HG03159 (cell line): Measurements from ENCODE around the gene HES6.

ENCODE experiments used
- ATAC-seq: cut with Tn5 transposase; IDR thresholded peaks from one replicate; pipeline ENCODE4 v1.9.1; 2021; ENCODE audit warnings: mild to moderate bottlenecking, moderate library complexity; ENCODE audit not compliant: unreplicated experiment

HES6 gene

DNA sequence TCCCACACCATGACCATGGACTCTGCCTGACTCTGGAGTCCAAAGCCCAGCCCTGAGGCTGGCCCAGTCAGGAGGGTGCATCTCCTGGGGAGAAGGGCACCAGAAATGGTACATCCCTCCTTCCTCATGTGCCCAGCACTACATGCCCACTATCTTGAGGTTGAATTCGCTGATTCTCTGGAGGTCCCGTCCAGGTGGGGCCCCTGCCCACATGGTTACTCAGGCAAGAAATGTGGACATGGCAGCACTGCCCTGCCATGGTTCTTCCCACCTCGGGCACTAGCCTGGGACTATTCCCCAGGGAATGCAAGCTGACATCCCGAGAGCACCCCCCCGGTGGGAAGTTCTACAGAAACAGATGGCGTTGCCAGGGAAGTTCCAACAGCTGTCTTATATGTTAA is 15.3 kb upstream of the HES6 start:
- no peak for ATAC-seq

DNA sequence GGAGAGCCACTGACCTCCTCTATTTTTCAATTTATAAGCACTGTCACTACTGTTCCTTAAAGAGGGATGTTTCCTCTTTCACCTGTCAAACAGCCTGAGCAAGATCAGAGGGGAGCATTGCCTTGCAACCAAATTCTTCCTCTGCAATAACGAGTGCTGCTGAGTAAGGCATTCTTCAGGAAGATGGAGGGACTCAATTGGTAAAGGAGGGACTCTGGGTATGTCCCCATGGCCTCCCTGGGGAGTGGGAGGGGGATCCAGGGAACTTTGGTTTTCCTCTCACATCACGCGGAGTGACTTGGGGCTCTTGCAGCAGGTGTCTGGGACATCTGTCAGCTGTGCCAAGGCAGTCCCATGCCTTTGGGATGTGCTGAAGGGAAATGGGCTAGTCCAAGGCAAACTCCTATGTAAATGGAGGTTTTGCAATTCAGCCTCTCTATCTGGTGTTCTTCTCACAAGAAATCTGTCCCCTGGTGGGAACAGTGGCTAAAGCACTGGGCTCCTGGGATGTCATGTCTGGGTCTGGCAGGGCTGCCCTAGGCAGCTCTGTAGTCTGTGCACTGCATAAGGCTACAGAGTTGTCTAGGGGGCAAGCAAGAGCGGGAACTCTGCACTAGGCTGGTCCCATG is 14.4 kb upstream of the HES6 start:
- ATAC-seq, result no peak

DNA sequence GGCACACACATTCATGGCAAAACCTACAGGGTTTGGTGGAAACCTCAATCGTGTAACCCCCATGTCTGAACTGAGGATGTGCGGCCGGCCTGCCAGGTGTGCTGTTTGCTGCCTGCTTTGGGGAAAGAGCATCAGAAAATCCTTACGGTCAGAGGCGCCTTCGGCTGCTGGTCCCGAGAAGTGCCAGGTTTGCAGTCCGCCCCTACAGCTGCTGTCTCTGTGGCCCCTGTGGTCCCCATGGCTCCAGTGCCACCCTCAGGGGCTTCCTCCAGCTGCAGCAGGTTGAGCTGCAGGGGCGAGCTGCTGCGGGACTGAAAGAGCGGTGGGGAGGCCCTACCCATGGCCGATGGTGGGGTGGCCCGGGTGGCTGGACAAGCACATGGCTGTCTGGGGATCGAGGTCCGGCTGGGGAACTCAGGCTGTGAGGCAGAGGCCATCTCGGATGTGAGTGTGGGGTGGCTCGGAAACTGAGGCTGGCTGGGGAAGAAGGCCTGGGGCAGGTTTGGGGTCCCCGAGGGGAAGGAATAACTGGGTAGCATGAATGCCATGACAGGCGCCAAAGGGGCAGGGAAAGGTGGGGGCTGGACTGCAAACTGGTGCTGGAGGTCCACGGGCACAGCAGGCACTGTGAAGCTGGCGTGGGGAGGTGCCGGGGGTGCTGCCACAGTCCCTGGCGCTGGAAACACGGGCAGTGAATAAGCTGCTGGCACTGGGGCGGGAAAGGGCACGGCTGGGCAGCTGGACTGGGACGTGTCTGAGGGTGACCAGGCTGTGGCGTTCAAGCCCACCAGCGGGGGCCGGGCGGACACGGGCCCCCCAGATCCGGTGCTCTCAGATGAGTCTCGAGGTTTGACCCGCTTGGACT is 13.2 kb upstream of the HES6 start:
- ATAC-seq, result no peak

- ATAC-seq, result no peak
Observed at GRCh38 chr2:238251986-238252385, 12.1 kb upstream of the HES6 start.

DNA sequence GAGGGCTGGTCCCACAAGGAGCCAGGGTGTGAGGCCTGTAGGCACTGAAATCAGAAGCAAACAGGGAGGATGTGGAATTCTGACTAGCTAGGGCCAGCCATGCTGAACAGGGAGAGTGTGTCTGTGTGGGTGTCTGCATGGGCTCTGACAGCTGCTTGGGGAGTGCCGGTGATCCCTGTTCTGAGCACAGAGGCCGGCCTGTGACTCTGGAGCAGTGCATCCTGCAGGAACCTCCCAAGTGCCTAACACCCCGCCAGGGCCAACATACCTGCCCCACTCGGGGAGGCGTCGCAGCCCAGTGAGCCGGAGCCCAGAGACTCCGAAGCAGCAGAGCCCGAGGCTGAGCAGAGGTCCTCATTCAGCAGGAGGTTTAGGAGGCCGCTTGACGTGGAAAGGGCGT is 11.5 kb upstream of the HES6 start:
- no peak for ATAC-seq

GRCh38 chr2:238250896-238251295 is 11.1 kb upstream of the HES6 start:
- ATAC-seq, result no peak

- no peak for ATAC-seq
Observed at GRCh38 chr2:238247841-238248453, 8.1 kb upstream of the HES6 start.

GRCh38 chr2:238247002-238247822 is 7.4 kb upstream of the HES6 start:
- no peak for ATAC-seq

DNA sequence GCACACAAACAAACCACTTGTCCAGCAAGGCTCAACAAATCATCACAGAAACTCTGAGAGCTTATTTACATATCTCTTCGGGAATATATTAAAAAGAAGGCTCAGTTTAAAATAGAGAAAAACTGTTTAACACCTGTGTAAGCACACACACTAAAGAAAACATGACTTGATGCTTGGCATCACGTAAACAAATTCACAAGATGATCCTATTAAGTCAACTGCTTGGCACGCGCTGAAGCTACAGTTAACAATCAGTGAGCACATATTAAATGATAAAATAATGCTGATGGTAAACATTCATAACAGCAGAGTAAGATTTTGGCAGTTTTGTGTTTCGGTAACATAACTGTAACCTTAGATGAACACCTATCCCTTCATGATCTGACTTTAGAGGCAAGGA is 4.3 kb upstream of the HES6 start:
- no peak for ATAC-seq

- no peak for ATAC-seq
Observed at GRCh38 chr2:238243496-238244076, 3.7 kb upstream of the HES6 start.

- ATAC-seq, result no peak
Observed at GRCh38 chr2:238242731-238243495, 3.1 kb upstream of the HES6 start.

- ATAC-seq, result no peak
Observed at GRCh38 chr2:238241970-238242369, 2.1 kb upstream of the HES6 start.

DNA sequence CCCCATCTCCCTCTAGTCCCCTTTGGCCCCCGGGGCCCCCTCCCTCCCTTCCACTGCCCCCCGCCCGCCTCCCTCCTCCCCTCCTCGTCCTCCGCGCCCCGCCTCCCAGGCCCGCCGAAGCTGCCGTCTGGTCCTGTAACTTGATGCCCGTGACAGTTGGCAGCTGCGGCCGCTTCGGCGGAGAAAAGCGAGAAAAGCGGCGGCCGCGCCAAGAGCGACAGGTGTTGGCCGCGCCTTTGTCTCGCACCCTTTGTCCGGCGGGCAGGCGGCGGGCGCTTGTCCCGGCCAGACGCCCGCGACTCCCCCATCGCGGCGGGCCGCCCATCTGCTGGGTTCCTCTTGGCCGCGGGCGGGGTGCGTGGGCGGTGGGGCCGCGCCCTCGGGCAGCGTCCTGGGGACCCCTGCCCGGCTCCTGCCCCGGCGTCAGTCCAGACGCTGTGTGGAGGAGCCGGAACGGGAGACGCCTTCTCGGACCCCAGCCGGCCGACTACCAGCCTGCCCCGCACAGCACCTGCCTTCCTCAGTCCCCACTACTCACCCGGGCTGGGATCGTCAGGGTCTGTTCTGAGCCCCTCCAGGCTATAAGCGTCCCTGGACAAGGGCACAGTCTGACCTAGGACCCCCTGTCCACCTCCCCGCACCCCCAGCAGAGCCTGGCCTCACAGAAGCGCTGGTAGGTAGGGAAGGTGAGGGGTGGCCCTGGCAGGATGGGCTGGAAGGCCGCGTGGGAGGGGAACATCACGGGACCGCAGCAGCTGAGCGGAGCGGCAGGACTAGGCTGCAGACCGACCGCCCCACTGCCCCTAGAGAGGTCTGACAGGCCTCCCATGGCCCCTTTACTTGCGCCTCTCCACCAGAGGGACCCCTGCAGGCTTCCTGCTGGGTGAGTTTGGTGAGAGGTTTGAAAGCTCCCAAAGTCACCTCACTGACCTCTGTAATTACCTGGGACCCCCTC is 1.2 kb upstream of the HES6 start:
- ATAC-seq, result no peak

- peak; percentile 16 for ATAC-seq
Observed at GRCh38 chr2:238239543-238239862, 335 bp downstream of the HES6 start.

GRCh38 chr2:238238766-238239542 is 884 bp downstream of the HES6 start:
- ATAC-seq, result peak; percentile 8

DNA sequence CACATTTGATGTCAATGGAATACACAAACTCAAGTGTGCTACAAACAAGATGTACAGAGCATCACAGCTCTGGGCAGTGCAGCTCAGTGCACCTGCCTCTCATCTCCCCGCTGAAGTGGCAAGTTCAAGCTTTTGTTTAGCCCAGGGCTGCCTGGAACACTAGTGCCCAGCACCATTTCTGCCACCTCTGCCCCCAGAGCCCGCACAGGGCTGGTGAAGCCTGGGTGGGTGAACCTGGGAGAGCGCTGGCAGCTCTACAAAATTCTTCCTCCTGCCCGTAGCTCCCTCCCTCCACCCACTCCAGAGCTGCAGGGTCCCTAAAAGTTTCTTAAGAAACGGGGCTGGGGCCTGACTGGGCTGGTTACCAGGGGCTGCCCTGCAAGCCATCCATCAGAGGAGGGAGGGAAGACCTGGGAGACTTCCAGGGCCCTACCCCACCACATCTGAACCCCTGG is 1.5 kb downstream of the HES6 start:
- ATAC-seq, result no peak

GRCh38 chr2:238237431-238238135 is 2.3 kb downstream of the HES6 start:
- ATAC-seq, result no peak

- ATAC-seq, result no peak
Observed at GRCh38 chr2:238236571-238236970, 3.3 kb downstream of the HES6 start.
